A549 (cell line): ENCODE results near the gene BEND6. TPM values are rescaled to one million over a fixed set of nuclear protein-coding genes. Genes with fewer than 3 reads are reported as not detected.

ENCODE experiments used
- ATAC-seq, 2 experiments: fragments of 200-7000 bp in 1 of 2; fragments of >200 bp in 1 of 2; cut with Nextera tagmentation in 1 of 2; cut with Tn5 transposase in 1 of 2; 3 replicates each; pipeline versions ENCODE4 v1.8.0 to v1.9.1; 2018 to 2020; ENCODE audit warnings: mild to moderate bottlenecking in 1 of 2, moderate library complexity in 1 of 2
- CTCF ChIA-PET: fragments of 300-600 bp; sonication (Branson Sonifier 250); formaldehyde crosslinking; extraction: SDS; loops from one replicate; lab custom pipeline; 2021; ENCODE audit warnings: antibody characterized with exemption, inconsistent platforms; lab: Yijun Ruan, JAX
- POLR2A ChIA-PET: fragments of 350-600 bp; formaldehyde crosslinking; extraction: SDS; loops from one replicate; lab custom pipeline; 2021; ENCODE audit warnings: antibody characterized with exemption, inconsistent platforms; lab: Yijun Ruan, JAX
- DNase-seq, 2 experiments: peaks; one replicate each; pipeline versions ENCODE4 v3.0.0 to v3.0.0-alpha.2; 2011 to 2016; ENCODE audit warnings: low read depth in 1 of 2, low spot score in 1 of 2
- FAIRE-seq: peaks from 2 replicates; lab custom pipeline; 2011; peaks lifted over from hg19 to GRCh38; lab: Jason Lieb, UNC
- H3K27ac ChIP-seq, 2 experiments: fragments of >200 bp; sonication (Bioruptor Twin); formaldehyde crosslinking; 3 replicates each; pipeline ENCODE4 v1.5.1; 2016 to 2017
- H3K4me1 ChIP-seq: fragments of >200 bp; sonication (Bioruptor Twin); formaldehyde crosslinking; 3 replicates; pipeline ENCODE4 v1.6.1; 2016
- H3K4me2 ChIP-seq: fragments of >200 bp; sonication (Bioruptor Twin); formaldehyde crosslinking; 3 replicates; pipeline ENCODE4 v1.6.1; 2016
- H3K4me3 ChIP-seq: fragments of >200 bp; sonication (Bioruptor Twin); formaldehyde crosslinking; 3 replicates; pipeline ENCODE4 v1.5.1; 2016
- H3K9me3 ChIP-seq: fragments of >200 bp; sonication (Bioruptor Twin); formaldehyde crosslinking; 3 replicates; pipeline ENCODE4 v1.6.1; 2016
- ATOH8 ChIP-seq: fragments of 250-450 bp; sonication (Bioruptor Pico); IDR thresholded peaks from 2 replicates; pipeline ENCODE4 v1.5.0; 2020; ENCODE audit warnings: low read depth, mild to moderate bottlenecking, moderate library complexity
- BHLHE40 ChIP-seq: IDR thresholded peaks from 2 replicates; pipeline ENCODE4 v1.6.1; 2012; ENCODE audit warnings: low read depth, low read length, inconsistent platforms
- CBX2 ChIP-seq: fragments of 200-600 bp; sonication (generic); IDR thresholded peaks from 2 replicates; pipeline ENCODE4 v1.6.1; 2016; ENCODE audit warnings: low read depth, mild to moderate bottlenecking, borderline replicate concordance
- CBX8 ChIP-seq: fragments of 200-600 bp; sonication (generic); IDR thresholded peaks from 2 replicates; pipeline ENCODE4 v1.6.1; 2016
- CEBPB ChIP-seq, 2 experiments: fragments of >200 bp in 1 of 2; sonication (Bioruptor Twin) in 1 of 2; formaldehyde crosslinking in 1 of 2; IDR thresholded peaks; 2 replicates each; pipeline ENCODE4 v1.6.1; 2012 to 2016
- CTCF ChIP-seq: fragments of >200 bp; sonication (Bioruptor Twin); formaldehyde crosslinking; IDR thresholded peaks from 3 replicates; pipeline ENCODE4 v1.5.1; 2016
- EP300 ChIP-seq, 2 experiments: fragments of >200 bp; sonication (Bioruptor Twin); formaldehyde crosslinking; IDR thresholded peaks; 2 replicates in 1 of 2; 3 replicates in 1 of 2; pipeline ENCODE4 v1.6.1; 2016 to 2017
- FOSL2 ChIP-seq, 2 experiments: fragments of 450-650 bp in 1 of 2; fragments of >200 bp in 1 of 2; sonication (Bioruptor Twin) in 1 of 2; formaldehyde crosslinking; IDR thresholded peaks; 2 replicates each; pipeline versions ENCODE4 v1.5.0 to v1.6.1; 2016 to 2020; ENCODE audit warnings: mild to moderate bottlenecking in 1 of 2, moderate library complexity in 1 of 2
- HDAC2 ChIP-seq: fragments of 200-600 bp; sonication (generic); IDR thresholded peaks from 2 replicates; pipeline ENCODE4 v1.6.1; 2016
- HEYL ChIP-seq: fragments of 250-450 bp; sonication (Bioruptor Pico); IDR thresholded peaks from 2 replicates; pipeline ENCODE4 v1.8.0; 2021; ENCODE audit warnings: mild to moderate bottlenecking, moderate library complexity
- HOXA7 ChIP-seq: fragments of 250-450 bp; sonication (Bioruptor Pico); IDR thresholded peaks from 2 replicates; pipeline ENCODE4 v1.5.0; 2020; ENCODE audit warnings: mild to moderate bottlenecking, moderate library complexity
- JUN ChIP-seq, 2 experiments: fragments of >200 bp; sonication (Bioruptor Twin); formaldehyde crosslinking; IDR thresholded peaks; 2 replicates in 1 of 2; 3 replicates in 1 of 2; pipeline ENCODE4 v1.6.1; 2016 to 2017
- JUNB ChIP-seq: fragments of >200 bp; sonication (Bioruptor Twin); formaldehyde crosslinking; IDR thresholded peaks from 2 replicates; pipeline ENCODE4 v1.6.1; 2016
- KDM5A ChIP-seq: fragments of 200-600 bp; sonication (generic); IDR thresholded peaks from 2 replicates; pipeline ENCODE4 v1.6.1; 2016; ENCODE audit warnings: antibody characterized with exemption, mild to moderate bottlenecking
- MYC ChIP-seq: IDR thresholded peaks from 2 replicates; pipeline ENCODE4 v1.6.1; 2012; ENCODE audit warnings: mild to moderate bottlenecking, inconsistent platforms, low read length, improper control_type of control experiment, borderline replicate concordance
- NPAS2 ChIP-seq: fragments of 250-450 bp; sonication (Bioruptor Pico); IDR thresholded peaks from 2 replicates; pipeline ENCODE4 v1.8.0; 2022; ENCODE audit warnings: mild to moderate bottlenecking, moderate library complexity, borderline replicate concordance
- PBX3 ChIP-seq: IDR thresholded peaks from 2 replicates; pipeline ENCODE4 v1.6.1; 2012
- POLR2A ChIP-seq: IDR thresholded peaks from 2 replicates; pipeline ENCODE4 v1.6.1; 2012; ENCODE audit warnings: mild to moderate bottlenecking, low read length
- POLR2AphosphoS2 ChIP-seq: conservative IDR thresholded peaks from 2 replicates; pipeline ENCODE4 v1.6.1; 2012; ENCODE audit warnings: low read length, improper control_type of control experiment, inconsistent platforms
- RNF2 ChIP-seq: fragments of 200-600 bp; sonication (generic); IDR thresholded peaks from 2 replicates; pipeline ENCODE4 v1.6.1; 2016; ENCODE audit warnings: low read depth, mild to moderate bottlenecking, antibody characterized with exemption, moderate library complexity, borderline replicate concordance
- SREBF2 ChIP-seq: fragments of 450-650 bp; IDR thresholded peaks from 2 replicates; pipeline ENCODE4 v1.6.1; 2014; ENCODE audit warnings: mild to moderate bottlenecking, moderate library complexity
- TP53 ChIP-seq: fragments of 250-450 bp; sonication (Bioruptor Pico); IDR thresholded peaks from 2 replicates; pipeline ENCODE4 v1.5.0; 2021; ENCODE audit warnings: mild to moderate bottlenecking, moderate library complexity
- ZC3H11A ChIP-seq: fragments of 450-650 bp; IDR thresholded peaks from 2 replicates; pipeline ENCODE4 v1.6.1; 2014; ENCODE audit warnings: antibody characterized with exemption, mild to moderate bottlenecking
- ZFP36 ChIP-seq: fragments of 450-650 bp; IDR thresholded peaks from 2 replicates; pipeline ENCODE4 v1.6.1; 2014; ENCODE audit warnings: borderline replicate concordance; ENCODE audit not compliant: partially characterized antibody
- WGBS: methylation state at CpG from one replicate; pipeline ENCODE4 v1.1.6; 2017; ENCODE audit errors: missing lambda C conversion rate; 5-methylcytosine and 5-hydroxymethylcytosine counted together
- polyA plus RNA-seq, 4 experiments: library from polyadenylated mRNA; depleted of rRNA in 3 of 4; stranded (reverse); fragments of >200 nt; fragmentation: RNase III in 1 of 4; extraction: RNeasy Plus Mini Kit Qiagen cat#74134 plus additional on column Dnase treatment in 1 of 4; gene quantifications; 2 replicates in 3 of 4; 3 replicates in 1 of 4; pipeline ENCODE4 v1.2.3, GENCODE V29; 2011 to 2017

BEND6 gene
- polyA plus RNA-seq, 2 of the 4 experiments (the other 2 are of a cell fraction): 2.1 to 2.9 TPM

GRCh38 chr6:56940977-56941376 lies 13.9 kb upstream of the BEND6 start:
- H3K4me1 ChIP-seq: peaks cover 17% of the 10 kb centered on the region
- TF ChIP-seq JUNB (no peak), CBX2 (no peak), CEBPB (IDR thresholded peaks at IDR 0.05) (no peak), POLR2AphosphoS2 (no peak), SREBF2 (no peak), ATOH8 (CRISPR knock-in tag) (no peak), RNF2 (no peak), TP53 (CRISPR knock-in tag) (no peak), NPAS2 (no peak), HDAC2 (no peak), POLR2A (no peak), KDM5A (no peak), ZFP36 (no peak), ZC3H11A (no peak), CBX8 (no peak), HOXA7 (CRISPR knock-in tag) (no peak), BHLHE40 (no peak), MYC (no peak), JUN (IDR thresholded peaks at IDR 0.05) (no peak), EP300 (IDR thresholded peaks at IDR 0.05) (no peak)
- ChIA-PET CTCF (no interaction called here), POLR2A (no interaction called here)
- H3K9me3 ChIP-seq: peaks cover 14% of the 10 kb centered on the region
- ATAC-seq (no peak), DNase-seq (no peak), FAIRE-seq (no peak)
- H3K4me2 ChIP-seq: no peak overlapping the region
- H3K4me3 ChIP-seq: no peak overlapping the region
- H3K27ac ChIP-seq: no peak overlapping the region

- TF ChIP-seq CTCF: no peak
- TF ChIP-seq, all 56 proteins: peak for 0
- Histone ChIP-seq H3K9me3 (peaks cover 14% of the 10 kb centered on the region), H3K4me3 (no peak overlapping the region), H3K4me2 (no peak overlapping the region), H3K4me1 (no peaks in the 10 kb centered on the region), H3K27ac (no peak overlapping the region)
- ChIA-PET CTCF (interaction anchor here (1.5 kb wide), 1 partner anchor 10 kb away, joined by 3 read pairs; the partner anchor contains the start of gene BEND6), POLR2A (no interaction called here)
- ATAC-seq (no peak), DNase-seq (no peak), FAIRE-seq (no peak)
Measured at GRCh38 chr6:56944661-56945060, 10.2 kb upstream of the BEND6 start.

GRCh38 chr6:56946368-56946767 lies 8.5 kb upstream of the BEND6 start:
- H3K4me2 ChIP-seq: no peak overlapping the region
- 75% methylated on average over 2 of the region's 2 CpGs for WGBS
- POLR2A ChIA-PET: no interaction called here
- TF ChIP-seq CTCF: no peak
- no peak for TF ChIP-seq PBX3
- no peak for TF ChIP-seq MYC
- TF ChIP-seq HEYL (CRISPR knock-in tag): no peak
- no peak for TF ChIP-seq FOSL2 (IDR thresholded peaks at IDR 0.05)
- TF ChIP-seq FOSL2 (CRISPR knock-in tag; IDR thresholded peaks at IDR 0.05): no peak
- no peak for TF ChIP-seq NPAS2
- TF ChIP-seq, all 56 proteins: peak for 0
- FAIRE-seq (no peak), DNase-seq (no peak), ATAC-seq (no peak)
- Histone ChIP-seq H3K4me1 (peaks cover 10% of the 10 kb centered on the region), H3K4me3 (no peak overlapping the region), H3K27ac (no peak overlapping the region), H3K9me3 (peaks cover 8% of the 10 kb centered on the region; the same call in 1 of the 3 replicates)
- CTCF ChIA-PET: no interaction called here
